NCI-H460 (cell line): Measurements from ENCODE around the gene PLS1. TPM values are rescaled to one million over a fixed set of nuclear protein-coding genes. Genes with fewer than 3 reads are reported as not detected.
"Not testable (repeated sequence)": the region's sequence is repeated elsewhere in the genome, so short reads cannot be mapped to it uniquely, and the experiment has no call there.

ENCODE experiments used
- DNase-seq: peaks from one replicate; pipeline ENCODE4 v3.0.0-alpha.2; 2016; ENCODE audit warnings: low read depth; ENCODE audit errors: extremely low read depth
- small RNA-seq, 2 experiments: library from RNA; depleted of rRNA; stranded (forward); fragments of <200 nt; gene quantifications; one replicate each; pipeline ENCODE3, GENCODE V24; 2014
- total RNA-seq: library from RNA; depleted of rRNA; stranded (reverse); fragments of >200 nt; shearing (Covaris generic); gene quantifications from 2 replicates; pipeline ENCODE4 v1.2.3, GENCODE V29; 2014; rRNA removed

PLS1 gene
- total RNA-seq, 1 experiment from 2014 or later: 43.0 TPM

DNA sequence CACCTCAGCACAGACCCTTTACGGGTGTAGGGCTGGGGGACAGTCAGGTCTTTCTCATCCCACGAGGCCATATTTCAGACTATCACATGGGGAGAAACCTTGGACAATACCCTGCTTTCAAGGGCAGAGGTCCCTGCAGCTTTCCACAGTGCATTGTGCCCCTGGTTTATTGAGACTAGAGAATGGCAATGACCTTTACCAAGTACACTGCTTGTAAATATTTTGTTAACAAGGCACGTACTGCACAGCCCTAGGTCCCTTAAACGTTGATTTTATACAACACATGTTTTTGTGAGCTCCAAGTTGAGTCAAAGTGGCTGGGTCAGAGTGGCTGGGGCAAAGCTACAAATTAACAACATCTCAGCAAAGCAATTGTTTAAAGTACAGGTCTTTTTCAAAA, 156.4 kb downstream of the PLS1 start:
- not testable (repeated sequence) for DNase-seq

- DNase-seq: no peak
Observed at GRCh38 chr3:142754494-142754893, 158.3 kb downstream of the PLS1 start.

Small RNAs within 50 kb of the gene (small RNA-seq; reads per million reads assigned to genes)
- 0.02 to 0.06 reads per million in 2 experiments for gene RNA5SP143

Other genes starting within 250 kb of the PLS1 start
- gene XRN1, start 148.4 kb upstream of the PLS1 start, total RNA-seq: 18.5 and 19.6 TPM in 2 replicates
- gene ATR, start 17.7 kb upstream of the PLS1 start, total RNA-seq: 20.2 and 22.2 TPM in 2 replicates
- gene TRPC1, start 127.6 kb downstream of the PLS1 start, total RNA-seq: 10.7 and 12.2 TPM in 2 replicates